Measurements from ENCODE around the gene PDCD4. TPM values are rescaled to one million over a fixed set of nuclear protein-coding genes. Genes with fewer than 3 reads are reported as not detected.

The PDCD4 gene
- total and polyA plus RNA-seq, 9 of the 15 experiments (the other 6 are each of a cell fraction or from before 2014, with no cell fraction given): 12.9 to 44.1 (median 33.7) TPM

- H3K27ac ChIP-seq (ENCODE audit: extremely low read depth, low read depth, low read length): no peak overlapping the region
- CTCF ChIA-PET (ENCODE audit: low intra/inter-chr PET ratio): no interaction called here
- in situ Hi-C loops (cut with MboI): no loop called here
- H3K27me3 ChIP-seq (ENCODE audit: control insufficient read depth in 2 of 2, insufficient read depth in 2 of 2, low read length in 2 of 2): no peaks in the 10 kb centered on the region
- H3K79me2 ChIP-seq (ENCODE audit: control insufficient read depth, insufficient read depth, low read length): no peaks in the 10 kb centered on the region
- no peak overlapping the region for H3K9ac ChIP-seq (ENCODE audit: insufficient read depth in 1 of 2, low read depth in 2 of 2, low read length in 2 of 2)
- POLR2A ChIA-PET: interaction anchor here (1.0 kb wide), 1 partner anchor 24 kb away, joined by 4 read pairs; the partner anchor contains the start of gene PDCD4
- H3K9me3 ChIP-seq (replicated peaks; ENCODE audit: control insufficient read depth, insufficient read depth, low read depth, low read length): no peaks in the 10 kb centered on the region
- TF ChIP-seq MIER1 (IDR thresholded peaks at IDR 0.05; ENCODE audit: low read depth) (no peak), ZNF324 (CRISPR knock-in tag; IDR thresholded peaks at IDR 0.05) (no peak), ARID3B (CRISPR knock-in tag; IDR thresholded peaks at IDR 0.05; ENCODE audit: borderline replicate concordance) (no peak), RUNX1 (IDR thresholded peaks at IDR 0.05; ENCODE audit: low read depth) (no peak), CHD2 (IDR thresholded peaks at IDR 0.05; ENCODE audit: low read depth, low read length) (no peak)
- TF ChIP-seq, protein P1, sequence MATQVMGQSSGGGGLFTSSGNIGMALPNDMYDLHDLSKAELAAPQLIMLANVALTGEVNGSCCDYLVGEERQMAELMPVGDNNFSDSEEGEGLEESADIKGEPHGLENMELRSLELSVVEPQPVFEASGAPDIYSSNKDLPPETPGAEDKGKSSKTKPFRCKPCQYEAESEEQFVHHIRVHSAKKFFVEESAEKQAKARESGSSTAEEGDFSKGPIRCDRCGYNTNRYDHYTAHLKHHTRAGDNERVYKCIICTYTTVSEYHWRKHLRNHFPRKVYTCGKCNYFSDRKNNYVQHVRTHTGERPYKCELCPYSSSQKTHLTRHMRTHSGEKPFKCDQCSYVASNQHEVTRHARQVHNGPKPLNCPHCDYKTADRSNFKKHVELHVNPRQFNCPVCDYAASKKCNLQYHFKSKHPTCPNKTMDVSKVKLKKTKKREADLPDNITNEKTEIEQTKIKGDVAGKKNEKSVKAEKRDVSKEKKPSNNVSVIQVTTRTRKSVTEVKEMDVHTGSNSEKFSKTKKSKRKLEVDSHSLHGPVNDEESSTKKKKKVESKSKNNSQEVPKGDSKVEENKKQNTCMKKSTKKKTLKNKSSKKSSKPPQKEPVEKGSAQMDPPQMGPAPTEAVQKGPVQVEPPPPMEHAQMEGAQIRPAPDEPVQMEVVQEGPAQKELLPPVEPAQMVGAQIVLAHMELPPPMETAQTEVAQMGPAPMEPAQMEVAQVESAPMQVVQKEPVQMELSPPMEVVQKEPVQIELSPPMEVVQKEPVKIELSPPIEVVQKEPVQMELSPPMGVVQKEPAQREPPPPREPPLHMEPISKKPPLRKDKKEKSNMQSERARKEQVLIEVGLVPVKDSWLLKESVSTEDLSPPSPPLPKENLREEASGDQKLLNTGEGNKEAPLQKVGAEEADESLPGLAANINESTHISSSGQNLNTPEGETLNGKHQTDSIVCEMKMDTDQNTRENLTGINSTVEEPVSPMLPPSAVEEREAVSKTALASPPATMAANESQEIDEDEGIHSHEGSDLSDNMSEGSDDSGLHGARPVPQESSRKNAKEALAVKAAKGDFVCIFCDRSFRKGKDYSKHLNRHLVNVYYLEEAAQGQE (IDR thresholded peaks at IDR 0.05; ENCODE audit: borderline replicate concordance): no peak
- TF ChIP-seq, protein P1 (CRISPR knock-in tag; IDR thresholded peaks at IDR 0.05; ENCODE audit: low read depth): no peak
- BruUV-seq (replicated peaks): no TSS peak
- H2AFZ ChIP-seq (ENCODE audit: low read depth, low read length): no peak overlapping the region
- H3K36me3 ChIP-seq (ENCODE audit: control insufficient read depth, insufficient read depth, low read length): no peaks in the 10 kb centered on the region; the same call in 2 of the 3 replicates
- no peak for DNase-seq (ENCODE audit: extremely low read depth in 1 of 4, low spot score in 3 of 4)
- WGBS (ENCODE audit: insufficient coverage, low coverage, missing lambda C conversion rate): 21% methylated on average over 4 of the region's 6 CpGs
- no peaks in the 10 kb centered on the region for H3K9me1 ChIP-seq (ENCODE audit: control insufficient read depth, insufficient read depth, low read length)
- FAIRE-seq: no peak
- no peak for ATAC-seq
- peaks cover 0 to 6% of the 10 kb centered on the region in 2 experiments; a peak in 1 of 5 replicates for H3K4me1 ChIP-seq (replicated peaks in 1 of 2; ENCODE audit: control insufficient read depth in 2 of 2, insufficient read depth in 2 of 2, low read length in 2 of 2)
- no peak overlapping the region for H3K4me2 ChIP-seq (ENCODE audit: insufficient read depth, low read length)
- intact Hi-C loops (cut with micrococcal nuclease): no loop called here
- no peaks in the 10 kb centered on the region for H4K20me1 ChIP-seq (replicated peaks; ENCODE audit: control insufficient read depth, insufficient read depth, low read length)
- no peak overlapping the region for H3K4me3 ChIP-seq
Measured at GRCh38 chr10:110847374-110847773, 24.4 kb upstream of the PDCD4 start.
